ENCODE data around the gene EPHX1.
A peak's percentile ranks its signal among the peaks of the same experiment; 100 is the strongest.

EPHX1 gene

GRCh38 chr1:225774281-225775147 lies 35.4 kb upstream of the EPHX1 start:
- H2AFZ ChIP-seq (ENCODE audit: low read depth, low read length) = no peak overlapping the region
- H3K4me1 ChIP-seq (ENCODE audit: low read length) = peaks cover 19% of the 10 kb centered on the region
- peaks cover 19% of the 10 kb centered on the region for H3K79me2 ChIP-seq (ENCODE audit: low read length)
- H3K36me3 ChIP-seq (replicated peaks; ENCODE audit: low read depth, low read length) = peaks cover under 1% of the 10 kb centered on the region
- H3K9me3 ChIP-seq (ENCODE audit: insufficient read depth, low read length) = no peaks in the 10 kb centered on the region
- no peak overlapping the region for H3K27ac ChIP-seq (ENCODE audit: low read length)
- H3K4me2 ChIP-seq (ENCODE audit: low read length) = no peak overlapping the region
- peaks cover 14% of the 10 kb centered on the region for H4K20me1 ChIP-seq (ENCODE audit: insufficient read depth, low read length)
- H3K4me3 ChIP-seq (ENCODE audit: low read length) = no peak overlapping the region
- no peak overlapping the region for H3K9ac ChIP-seq (ENCODE audit: low read length)
- H3K27me3 ChIP-seq (ENCODE audit: low read depth, low read length) = no peaks in the 10 kb centered on the region
- TF ChIP-seq CTCF (IDR thresholded peaks at IDR 0.05; ENCODE audit: low read depth, low read length) (no peak), EZH2phosphoT487 (IDR thresholded peaks at IDR 0.05; ENCODE audit: low read depth) (no peak)

- Histone ChIP-seq H2AFZ (ENCODE audit: low read depth, low read length) (no peak overlapping the region), H3K27me3 (ENCODE audit: low read depth, low read length) (no peaks in the 10 kb centered on the region), H3K27ac (ENCODE audit: low read length) (no peak overlapping the region), H3K4me2 (ENCODE audit: low read length) (peak overlapping the region; percentile 79; the same call in 1 of the 2 replicates), H4K20me1 (ENCODE audit: insufficient read depth, low read length) (peaks cover 30% of the 10 kb centered on the region), H3K4me1 (ENCODE audit: low read length) (peaks cover 23% of the 10 kb centered on the region), H3K9me3 (ENCODE audit: insufficient read depth, low read length) (no peaks in the 10 kb centered on the region), H3K79me2 (ENCODE audit: low read length) (peaks cover 37% of the 10 kb centered on the region), H3K9ac (ENCODE audit: low read length) (no peak overlapping the region), H3K4me3 (ENCODE audit: low read length) (peak overlapping the region; percentile 78; the same call in 1 of the 2 replicates), H3K36me3 (replicated peaks; ENCODE audit: low read depth, low read length) (peaks cover 9% of the 10 kb centered on the region)
- no peak for TF ChIP-seq CTCF (IDR thresholded peaks at IDR 0.05; ENCODE audit: low read depth, low read length)
- TF ChIP-seq EZH2phosphoT487 (IDR thresholded peaks at IDR 0.05; ENCODE audit: low read depth) = no peak
These were observed 33.6 kb upstream of the EPHX1 start for GRCh38 chr1:225776294-225776693.

GRCh38 chr1:225777058-225777582 lies 32.8 kb upstream of the EPHX1 start:
- peak overlapping the region; percentile 70 for H3K9ac ChIP-seq (ENCODE audit: low read length)
- TF ChIP-seq CTCF (IDR thresholded peaks at IDR 0.05; ENCODE audit: low read depth, low read length) (no peak), EZH2phosphoT487 (IDR thresholded peaks at IDR 0.05; ENCODE audit: low read depth) (no peak)
- peaks cover 35% of the 10 kb centered on the region for H4K20me1 ChIP-seq (ENCODE audit: insufficient read depth, low read length)
- H3K4me2 ChIP-seq (ENCODE audit: low read length) = peak overlapping the region; percentile 79
- peak overlapping the region; percentile 95 for H2AFZ ChIP-seq (ENCODE audit: low read depth, low read length)
- H3K9me3 ChIP-seq (ENCODE audit: insufficient read depth, low read length) = no peaks in the 10 kb centered on the region
- no peaks in the 10 kb centered on the region for H3K27me3 ChIP-seq (ENCODE audit: low read depth, low read length)
- peaks cover 45% of the 10 kb centered on the region for H3K79me2 ChIP-seq (ENCODE audit: low read length)
- peak overlapping the region; percentile 78 for H3K4me3 ChIP-seq (ENCODE audit: low read length)
- H3K36me3 ChIP-seq (replicated peaks; ENCODE audit: low read depth, low read length) = peaks cover 14% of the 10 kb centered on the region
- H3K4me1 ChIP-seq (ENCODE audit: low read length) = peaks cover 20% of the 10 kb centered on the region
- H3K27ac ChIP-seq (ENCODE audit: low read length) = peak overlapping the region; percentile 81

GRCh38 chr1:225777583-225778336 lies 32.2 kb upstream of the EPHX1 start, which contains the start of gene SRP9:
SRP9 (plus strand) TSS chr1:225777826; CDS start chr1:225777941, 115 bp downstream.
- Histone ChIP-seq H3K9me3 (ENCODE audit: insufficient read depth, low read length) (no peaks in the 10 kb centered on the region), H3K9ac (ENCODE audit: low read length) (peak within 1 kb of the TSS; percentile 91), H3K79me2 (ENCODE audit: low read length) (peaks cover 51% of the 10 kb centered on the region), H2AFZ (ENCODE audit: low read depth, low read length) (peak within 1 kb of the TSS; percentile 95), H3K4me2 (ENCODE audit: low read length) (peak within 1 kb of the TSS; percentile 85), H3K4me3 (ENCODE audit: low read length) (peak within 1 kb of the TSS; percentile 78), H3K27me3 (ENCODE audit: low read depth, low read length) (no peaks in the 10 kb centered on the region), H4K20me1 (ENCODE audit: insufficient read depth, low read length) (peaks cover 42% of the 10 kb centered on the region), H3K36me3 (replicated peaks; ENCODE audit: low read depth, low read length) (peaks cover 19% of the 10 kb centered on the region), H3K4me1 (ENCODE audit: low read length) (peaks cover 24% of the 10 kb centered on the region), H3K27ac (ENCODE audit: low read length) (peak within 1 kb of the TSS; percentile 81)
- TF ChIP-seq EZH2phosphoT487 (IDR thresholded peaks at IDR 0.05; ENCODE audit: low read depth) (no peak), CTCF (IDR thresholded peaks at IDR 0.05; ENCODE audit: low read depth, low read length) (peak; percentile 93)

All from OCI-LY3 (cell line).